H9 (cell line): ENCODE results near the gene RCSD1. TPM values are rescaled to one million over a fixed set of nuclear protein-coding genes. Genes with fewer than 3 reads are reported as not detected.

Experiments
- DNase-seq: peaks from one replicate; pipeline ENCODE4 v3.0.0-alpha.2; 2017
- H2AFZ ChIP-seq: one replicate; pipeline ENCODE4 v1.6.1; 2013; ENCODE audit warnings: mild to moderate bottlenecking, low read length, control low read depth, moderate library complexity
- H2AK5ac ChIP-seq: 2 replicates; pipeline ENCODE4 v1.6.1; 2013; ENCODE audit warnings: low read length, control low read depth, mixed read lengths; ENCODE audit not compliant: insufficient read length
- H2BK120ac ChIP-seq: one replicate; pipeline ENCODE4 v1.6.1; 2013; ENCODE audit warnings: low read depth, mild to moderate bottlenecking, low read length, control low read depth, inconsistent platforms; ENCODE audit not compliant: poor library complexity, severe bottlenecking
- H2BK12ac ChIP-seq: 2 replicates; pipeline ENCODE4 v1.6.1; 2013; ENCODE audit warnings: low read length, control low read depth, mixed read lengths, low read depth; ENCODE audit not compliant: insufficient read length
- H2BK15ac ChIP-seq: 2 replicates; pipeline ENCODE4 v1.6.1; 2013; ENCODE audit warnings: low read depth, low read length, control low read depth
- H2BK20ac ChIP-seq: one replicate; pipeline ENCODE4 v1.6.1; 2013; ENCODE audit warnings: low read depth, mild to moderate bottlenecking, low read length, control low read depth, inconsistent platforms; ENCODE audit not compliant: poor library complexity, severe bottlenecking
- H2BK5ac ChIP-seq: 2 replicates; pipeline ENCODE4 v1.6.1; 2013; ENCODE audit warnings: low read length, control low read depth, mixed read lengths; ENCODE audit not compliant: insufficient read length
- H3K14ac ChIP-seq: 2 replicates; pipeline ENCODE4 v1.6.1; 2013; ENCODE audit warnings: low read length, control low read depth; ENCODE audit not compliant: insufficient read depth
- H3K18ac ChIP-seq: 2 replicates; pipeline ENCODE4 v1.6.1; 2013; ENCODE audit warnings: low read depth, mild to moderate bottlenecking, mixed read lengths, low read length, control low read depth; ENCODE audit not compliant: insufficient read length
- H3K23ac ChIP-seq: 2 replicates; pipeline ENCODE4 v1.6.1; 2013; ENCODE audit warnings: low read length, control low read depth, mixed read lengths, low read depth; ENCODE audit not compliant: insufficient read length
- H3K23me2 ChIP-seq: 2 replicates; pipeline ENCODE4 v1.6.1; 2013; ENCODE audit warnings: low read depth, mild to moderate bottlenecking, mixed read lengths, low read length, control low read depth; ENCODE audit not compliant: insufficient read length, poor library complexity, severe bottlenecking
- H3K27ac ChIP-seq: 2 replicates; pipeline ENCODE4 v1.5.1; 2013; ENCODE audit warnings: low read length, control low read depth, mixed read lengths, low read depth; ENCODE audit not compliant: insufficient read length
- H3K27me3 ChIP-seq: 2 replicates; pipeline ENCODE4 v1.6.1; 2013; ENCODE audit warnings: low read length, control low read depth, inconsistent platforms; ENCODE audit not compliant: insufficient read depth
- H3K4ac ChIP-seq: 2 replicates; pipeline ENCODE4 v1.6.1; 2013; ENCODE audit warnings: low read depth, mild to moderate bottlenecking, control low read depth, inconsistent platforms, low read length, moderate library complexity
- H3K4me1 ChIP-seq: 2 replicates; pipeline ENCODE4 v1.6.1; 2013; ENCODE audit warnings: low read length, control low read depth, inconsistent platforms; ENCODE audit not compliant: insufficient read depth
- H3K4me2 ChIP-seq: 2 replicates; pipeline ENCODE4 v1.6.1; 2013; ENCODE audit warnings: low read length, control low read depth, mixed read lengths; ENCODE audit not compliant: insufficient read length, insufficient read depth
- H3K56ac ChIP-seq: 2 replicates; pipeline ENCODE4 v1.6.1; 2013; ENCODE audit warnings: low read depth, mild to moderate bottlenecking, mixed read lengths, low read length, control low read depth; ENCODE audit not compliant: insufficient read length
- H3K79me1 ChIP-seq: 2 replicates; pipeline ENCODE4 v1.6.1; 2013; ENCODE audit warnings: low read depth, mild to moderate bottlenecking, moderate library complexity, low read length, control low read depth, inconsistent platforms; ENCODE audit not compliant: insufficient read depth, poor library complexity, severe bottlenecking
- H3K79me2 ChIP-seq: 2 replicates; pipeline ENCODE4 v1.6.1; 2013; ENCODE audit warnings: low read length, control low read depth, inconsistent platforms; ENCODE audit not compliant: insufficient read depth
- H3K9ac ChIP-seq: 2 replicates; pipeline ENCODE4 v1.6.1; 2013; ENCODE audit warnings: low read length, control low read depth, mixed read lengths; ENCODE audit not compliant: insufficient read length; ENCODE audit errors: extremely low read depth
- H3K9me3 ChIP-seq: one replicate; pipeline ENCODE4 v1.6.1; 2013; ENCODE audit warnings: low read depth, low read length, inconsistent platforms; ENCODE audit not compliant: control insufficient read depth
- H3T11ph ChIP-seq: one replicate; pipeline ENCODE4 v1.6.1; 2013; ENCODE audit warnings: mild to moderate bottlenecking, low read length, control low read depth, inconsistent platforms
- H4K20me1 ChIP-seq: one replicate; pipeline ENCODE4 v1.6.1; 2013; ENCODE audit not compliant: control insufficient read depth, insufficient read length, insufficient read depth
- H4K5ac ChIP-seq: 2 replicates; pipeline ENCODE4 v1.6.1; 2013; ENCODE audit warnings: low read depth, mild to moderate bottlenecking, mixed read lengths, low read length, control low read depth; ENCODE audit not compliant: insufficient read length
- H4K8ac ChIP-seq: replicated peaks from 2 replicates; pipeline ENCODE4 v1.6.1; 2013; ENCODE audit warnings: low read length, control low read depth, mixed read lengths, low read depth; ENCODE audit not compliant: insufficient read length
- H4K91ac ChIP-seq: 2 replicates; pipeline ENCODE4 v1.6.1; 2013; ENCODE audit warnings: low read depth, mild to moderate bottlenecking, moderate library complexity, mixed read lengths, low read length, control low read depth; ENCODE audit not compliant: insufficient read length
- H3K27ac Mint-ChIP-seq, 3 experiments: 2 replicates in 2 of 3; 3 replicates in 1 of 3; pipeline ENCODE4 v1.8.0; 2020 to 2021; ENCODE audit warnings: mixed read lengths in 3 of 3, mild to moderate bottlenecking in 1 of 3, moderate library complexity in 1 of 3
- H3K27me3 Mint-ChIP-seq: 2 replicates; pipeline ENCODE4 v1.8.0; 2021; ENCODE audit warnings: low read depth, mild to moderate bottlenecking, moderate library complexity, mixed read lengths
- H3K36me3 Mint-ChIP-seq, 3 experiments: 2 replicates in 2 of 3; 3 replicates in 1 of 3; pipeline ENCODE4 v1.8.0; 2020 to 2021; ENCODE audit warnings: low read depth in 3 of 3, mixed read lengths in 3 of 3; ENCODE audit not compliant: insufficient read depth in 1 of 3
- H3K4me1 Mint-ChIP-seq, 2 experiments: 2 replicates each; pipeline ENCODE4 v1.8.0; 2020; ENCODE audit warnings: mixed read lengths in 2 of 2
- H3K4me3 Mint-ChIP-seq, 2 experiments: 2 replicates in 1 of 2; 3 replicates in 1 of 2; pipeline ENCODE4 v1.8.0; 2020 to 2021; ENCODE audit warnings: mild to moderate bottlenecking in 2 of 2, mixed read lengths in 2 of 2, moderate library complexity in 1 of 2
- H3K9me3 Mint-ChIP-seq, 2 experiments: 2 replicates in 1 of 2; 3 replicates in 1 of 2; pipeline ENCODE4 v1.8.0; 2020; ENCODE audit warnings: mild to moderate bottlenecking in 2 of 2, mixed read lengths in 2 of 2, moderate library complexity in 1 of 2
- CTCF ChIP-seq: fragments of 200-600 bp; sonication (generic); conservative IDR thresholded peaks from 3 replicates; pipeline ENCODE4 v1.8.0; 2021; ENCODE audit warnings: antibody characterized with exemption, mild to moderate bottlenecking
- WGBS: extraction: QIAGEN DNeasy Blood & Tissue Kit; methylation state at CpG from one replicate; pipeline ENCODE4 v1.1.7; 2013; ENCODE audit warnings: missing lambda C conversion rate, low lambda C conversion rate, mixed read lengths; ENCODE audit not compliant: insufficient read length; ENCODE audit errors: extremely low coverage; 5-methylcytosine and 5-hydroxymethylcytosine counted together
- total RNA-seq: library from RNA; stranded (reverse); gene quantifications from 2 replicates; pipeline ENCODE4 v1.2.1, GENCODE V29; 2021

Gene RCSD1
- total RNA-seq, 1 experiment from 2014 or later: 0.13 TPM

- H3K79me1 ChIP-seq: peaks cover 3% of the 10 kb centered on the region
- no peak overlapping the region for H3K27ac Mint-ChIP-seq
- H3K27me3 Mint-ChIP-seq: peaks cover 2% of the 10 kb centered on the region; the same call in 1 of the 2 replicates
- H3K23me2 ChIP-seq: peaks cover 7% of the 10 kb centered on the region
- no peak overlapping the region for H3T11ph ChIP-seq
- no peak overlapping the region for H4K91ac ChIP-seq
- no peaks in the 10 kb centered on the region for H4K20me1 ChIP-seq
- no peak overlapping the region for H2BK5ac ChIP-seq
- H3K36me3 Mint-ChIP-seq: peaks cover 4 to 7% (median 6%) of the 10 kb centered on the region in 3 experiments; a peak in 4 of 7 replicates
- no peaks in the 10 kb centered on the region for H3K9me3 ChIP-seq
- H3K18ac ChIP-seq: peak overlapping the region; percentile 71
- peak overlapping the region; percentile 89 to 95 for H3K4me3 Mint-ChIP-seq
- DNase-seq: peak; percentile 55
- H3K14ac ChIP-seq: peak overlapping the region; percentile 79
- H2BK20ac ChIP-seq: no peak overlapping the region
- no peaks in the 10 kb centered on the region for H3K9me3 Mint-ChIP-seq
- no peak overlapping the region for H2BK15ac ChIP-seq
- no peak overlapping the region for H4K5ac ChIP-seq
- peaks cover 48% of the 10 kb centered on the region in 2 experiments for H3K4me1 Mint-ChIP-seq
- peaks cover 11% of the 10 kb centered on the region for H3K4me1 ChIP-seq
- no peak overlapping the region for H2BK120ac ChIP-seq
- H3K23ac ChIP-seq: no peak overlapping the region
- no peak overlapping the region for H2AFZ ChIP-seq
- no peak overlapping the region for H2BK12ac ChIP-seq
- H3K27ac ChIP-seq: no peak overlapping the region
- WGBS: no CpG with 5 or more reads among the region's 52 CpGs
- no peak overlapping the region for H4K8ac ChIP-seq
- H3K4ac ChIP-seq: no peak overlapping the region
- H3K4me2 ChIP-seq: peak overlapping the region; percentile 81
- peak overlapping the region; percentile 82 for H3K9ac ChIP-seq
- H3K79me2 ChIP-seq: peaks cover 15% of the 10 kb centered on the region; the same call in 1 of the 2 replicates
- no peak overlapping the region for H2AK5ac ChIP-seq
- no peak overlapping the region for H3K56ac ChIP-seq
- no peak for TF ChIP-seq CTCF
- no peaks in the 10 kb centered on the region for H3K27me3 ChIP-seq
These were observed 92.3 kb downstream of the RCSD1 start for GRCh38 chr1:167722152-167722869.
